SJCRH30 (cell line): Measurements from ENCODE around the gene SNAI1. TPM values are rescaled to one million over a fixed set of nuclear protein-coding genes. Genes with fewer than 3 reads are reported as not detected.
A peak's percentile ranks its signal among the peaks of the same experiment; 100 is the strongest.

Source experiments
- DNase-seq, 2 experiments: peaks; one replicate each; pipeline ENCODE4 v3.0.0-alpha.2; 2015 to 2020
- H3K27ac ChIP-seq: fragments of 250-450 bp; sonication (Bioruptor Pico); 2 replicates; pipeline ENCODE4 v1.5.1; 2020; ENCODE audit warnings: mild to moderate bottlenecking, moderate library complexity
- H3K27me3 ChIP-seq: fragments of 250-450 bp; sonication (Bioruptor Pico); 2 replicates; pipeline ENCODE4 v1.5.1; 2020; ENCODE audit warnings: mild to moderate bottlenecking, moderate library complexity
- H3K36me3 ChIP-seq: fragments of 250-450 bp; sonication (Bioruptor Pico); 2 replicates; pipeline ENCODE4 v1.5.1; 2020; ENCODE audit warnings: mild to moderate bottlenecking, moderate library complexity
- H3K4me1 ChIP-seq: fragments of 250-450 bp; sonication (Bioruptor Pico); 2 replicates; pipeline ENCODE4 v1.5.1; 2020; ENCODE audit warnings: mild to moderate bottlenecking, moderate library complexity
- H3K4me3 ChIP-seq: fragments of 250-450 bp; sonication (Bioruptor Pico); 2 replicates; pipeline ENCODE4 v1.5.1; 2020; ENCODE audit warnings: mild to moderate bottlenecking, moderate library complexity
- H3K9me3 ChIP-seq: fragments of 250-450 bp; sonication (Bioruptor Pico); replicated peaks from 2 replicates; pipeline ENCODE4 v1.5.1; 2020; ENCODE audit warnings: mild to moderate bottlenecking, moderate library complexity
- total RNA-seq: library from RNA; depleted of rRNA; stranded (reverse); fragments of >200 nt; shearing (Covaris generic); gene quantifications from 2 replicates; pipeline ENCODE4 v1.2.3, GENCODE V29; 2014

SNAI1 gene
- total RNA-seq, 1 experiment from 2014 or later: 29.7 TPM

- Histone ChIP-seq H3K4me1 (peaks cover 23% of the 10 kb centered on the region), H3K27me3 (no peaks in the 10 kb centered on the region), H3K36me3 (peaks cover under 1% of the 10 kb centered on the region), H3K27ac (no peak overlapping the region), H3K4me3 (no peak overlapping the region), H3K9me3 (no peaks in the 10 kb centered on the region)
- DNase-seq: no peak
Measured at GRCh38 chr20:49978685-49979029, 4.1 kb upstream of the SNAI1 start.

DNA sequence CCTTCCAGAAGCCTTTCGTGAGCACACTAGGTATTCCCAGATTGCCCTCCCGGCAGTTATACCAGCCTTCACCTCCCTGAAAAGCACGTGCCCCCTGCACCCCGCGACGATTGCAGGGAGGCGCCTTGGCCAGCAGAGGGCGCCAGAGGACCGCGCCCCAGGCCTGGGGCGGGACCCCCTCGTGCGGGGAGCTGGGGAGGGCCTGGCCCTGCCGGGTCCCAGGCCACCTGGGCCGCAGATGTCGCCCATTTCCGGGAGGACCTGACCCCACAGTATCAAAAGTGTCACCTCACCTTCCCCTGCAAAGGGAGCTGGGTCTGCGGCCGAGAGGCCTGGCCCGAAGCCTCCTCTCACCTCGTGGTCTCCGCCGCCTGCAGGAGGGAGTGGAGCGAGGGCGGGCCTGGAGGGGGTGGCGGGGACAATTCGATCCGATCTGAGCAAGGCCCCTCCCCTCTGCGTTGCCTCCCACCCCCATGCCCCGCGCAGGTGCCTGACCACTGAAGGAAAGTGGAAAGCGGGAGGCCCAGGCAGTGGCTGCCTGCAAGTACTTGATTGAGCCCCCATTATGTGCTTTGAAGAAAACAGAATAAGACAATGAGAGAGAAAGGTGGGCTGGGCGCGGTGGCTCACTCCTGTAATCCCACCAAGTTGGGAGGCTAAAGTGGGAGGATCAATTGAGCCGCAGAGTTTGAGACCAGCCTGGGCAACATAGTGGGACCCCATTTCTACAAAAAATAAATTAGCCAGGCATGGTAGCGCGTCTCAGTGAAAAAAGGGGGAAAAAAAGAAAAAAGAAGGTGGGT is 3.5 kb upstream of the SNAI1 start:
- no peaks in the 10 kb centered on the region for H3K27me3 ChIP-seq
- no peaks in the 10 kb centered on the region for H3K9me3 ChIP-seq
- peaks cover 23% of the 10 kb centered on the region for H3K4me1 ChIP-seq
- H3K36me3 ChIP-seq: peaks cover 6% of the 10 kb centered on the region
- H3K27ac ChIP-seq: no peak overlapping the region; the same call in 1 of the 2 replicates
- H3K4me3 ChIP-seq: peak overlapping the region; percentile 55
- DNase-seq: peak; percentile 81 to 91

DNA sequence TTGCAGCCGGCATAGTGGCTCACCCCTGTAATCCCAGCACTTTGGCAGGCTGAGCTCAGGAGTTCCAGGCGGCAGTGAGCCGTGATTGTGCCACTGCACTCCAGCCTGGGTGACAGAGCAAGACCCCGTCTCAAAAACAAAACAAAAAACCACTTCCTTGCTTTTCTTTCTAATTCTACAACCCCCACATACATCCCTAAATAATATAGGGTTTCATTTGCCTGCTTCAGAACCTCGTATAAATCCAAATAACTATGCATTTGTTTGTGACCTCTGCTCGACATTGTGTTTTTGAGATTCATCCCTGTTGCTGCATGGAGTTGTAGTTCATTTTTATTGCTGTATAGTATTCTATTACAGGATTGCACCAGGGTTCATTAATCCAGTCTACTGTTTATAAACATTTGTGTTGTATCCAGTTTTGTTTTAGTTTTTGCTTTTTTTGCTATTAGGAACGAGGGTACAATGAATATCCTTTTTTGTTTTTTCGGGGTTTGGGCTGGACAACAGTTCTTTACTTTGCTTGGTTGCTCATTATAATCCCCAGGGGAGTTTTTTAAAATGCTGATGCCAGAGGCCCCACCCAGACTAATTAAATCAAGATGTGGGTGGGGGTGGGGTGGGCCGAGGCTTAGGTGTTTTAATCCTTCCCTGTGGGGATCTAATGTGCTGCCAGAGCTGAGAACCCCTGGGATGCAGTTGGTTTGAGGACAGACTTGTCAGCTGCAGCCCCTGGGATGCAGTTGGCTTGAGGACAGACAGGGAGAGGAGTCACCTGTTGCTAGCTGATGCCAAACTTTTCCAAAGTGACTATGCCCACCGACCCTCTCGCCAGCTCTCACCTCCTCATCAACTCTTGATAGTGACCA is 2.4 kb upstream of the SNAI1 start:
- H3K4me3 ChIP-seq: no peak overlapping the region
- H3K36me3 ChIP-seq: peaks cover 17% of the 10 kb centered on the region
- peaks cover 32% of the 10 kb centered on the region for H3K4me1 ChIP-seq
- DNase-seq: no peak
- H3K27me3 ChIP-seq: no peaks in the 10 kb centered on the region
- H3K27ac ChIP-seq: no peak overlapping the region
- H3K9me3 ChIP-seq: no peaks in the 10 kb centered on the region

DNA sequence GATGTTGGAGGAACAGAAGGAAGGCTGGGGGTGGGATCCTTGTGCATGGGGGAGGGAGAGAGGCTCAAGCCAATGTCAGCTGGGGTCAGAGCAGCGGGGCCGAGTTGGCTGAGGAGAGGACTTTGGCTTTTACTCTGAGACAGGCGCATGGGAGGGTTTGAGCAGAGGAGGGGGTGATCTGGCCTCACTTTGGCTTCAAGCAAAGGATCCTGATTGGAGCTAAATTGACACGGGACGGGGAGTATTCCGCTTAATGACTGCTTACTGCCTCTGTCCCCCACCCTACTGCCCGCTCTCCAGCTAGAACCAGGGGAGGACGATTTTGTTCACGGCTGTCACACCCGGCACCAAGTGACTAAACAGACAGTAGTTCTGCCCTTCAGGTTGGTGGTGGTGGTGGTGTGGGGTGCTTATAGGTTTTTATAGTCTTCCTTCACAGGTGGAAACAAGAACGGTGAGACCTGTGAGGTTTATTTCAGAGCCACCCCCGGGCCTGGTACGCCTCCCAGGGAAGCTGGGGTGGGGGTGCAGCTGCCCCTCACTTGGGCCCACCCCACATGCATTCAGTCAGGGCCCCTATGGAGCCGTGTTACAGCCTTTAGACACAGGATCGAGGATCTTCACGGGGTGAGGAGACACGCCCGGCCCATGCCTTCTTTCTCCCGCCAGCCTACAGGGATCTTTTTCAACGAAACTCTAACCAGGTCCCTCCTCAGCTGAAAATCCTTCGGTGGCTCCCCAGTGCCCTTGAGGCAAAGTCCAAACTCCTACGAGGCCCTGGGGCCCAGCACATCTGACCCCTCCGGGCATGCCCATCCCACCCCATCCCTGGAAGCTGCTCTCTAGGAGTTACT is 1.3 kb upstream of the SNAI1 start:
- Histone ChIP-seq H3K36me3 (peaks cover 28% of the 10 kb centered on the region), H3K4me3 (peak overlapping the region; percentile 99; the same call in 1 of the 2 replicates), H3K27me3 (no peaks in the 10 kb centered on the region), H3K27ac (no peak overlapping the region), H3K4me1 (peaks cover 40% of the 10 kb centered on the region), H3K9me3 (no peaks in the 10 kb centered on the region)
- DNase-seq: no peak

DNA sequence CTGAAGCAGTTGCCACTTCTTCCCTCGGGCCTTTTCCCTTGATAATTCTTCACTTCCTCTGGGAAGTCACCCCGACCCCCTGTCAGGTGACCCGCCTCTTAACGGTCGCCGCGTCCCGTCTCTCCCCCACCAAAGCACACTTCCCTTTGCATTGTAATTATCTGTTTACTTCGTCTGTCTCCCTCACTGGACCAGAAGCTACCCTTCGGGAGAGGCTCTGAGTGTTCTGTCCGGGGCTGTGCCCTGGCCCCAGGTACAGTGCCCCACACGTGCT is 771 bp upstream of the SNAI1 start:
- Histone ChIP-seq H3K9me3 (no peaks in the 10 kb centered on the region), H3K27me3 (no peaks in the 10 kb centered on the region), H3K4me3 (peak overlapping the region; percentile 99), H3K4me1 (peaks cover 46% of the 10 kb centered on the region), H3K27ac (peak overlapping the region; percentile 45), H3K36me3 (peaks cover 34% of the 10 kb centered on the region)
- peak in 1 of 2 experiments; percentile 45 for DNase-seq

GRCh38 chr20:49983123-49983847 is 505 bp downstream of the SNAI1 start:
- peak in 1 of 2 experiments; percentile 42 for DNase-seq
- H3K9me3 ChIP-seq: no peaks in the 10 kb centered on the region
- peaks cover 58% of the 10 kb centered on the region for H3K4me1 ChIP-seq
- H3K4me3 ChIP-seq: peak overlapping the region; percentile 99
- peak overlapping the region; percentile 55; the same call in 1 of the 2 replicates for H3K27ac ChIP-seq
- H3K27me3 ChIP-seq: no peaks in the 10 kb centered on the region
- peaks cover 45% of the 10 kb centered on the region for H3K36me3 ChIP-seq

GRCh38 chr20:49983848-49984408 is 1.1 kb downstream of the SNAI1 start:
- H3K27ac ChIP-seq: no peak overlapping the region; the same call in 1 of the 2 replicates
- DNase-seq: peak; percentile 32 to 63
- H3K4me3 ChIP-seq: peak overlapping the region; percentile 99
- H3K4me1 ChIP-seq: peaks cover 62% of the 10 kb centered on the region
- peaks cover 52% of the 10 kb centered on the region for H3K36me3 ChIP-seq
- no peaks in the 10 kb centered on the region for H3K9me3 ChIP-seq
- H3K27me3 ChIP-seq: no peaks in the 10 kb centered on the region

- Histone ChIP-seq H3K4me1 (peaks cover 68% of the 10 kb centered on the region), H3K4me3 (peak overlapping the region; percentile 99), H3K36me3 (peaks cover 57% of the 10 kb centered on the region), H3K27me3 (no peaks in the 10 kb centered on the region), H3K27ac (peak overlapping the region; percentile 76; the same call in 1 of the 2 replicates), H3K9me3 (no peaks in the 10 kb centered on the region)
- no peak for DNase-seq
Measured at GRCh38 chr20:49984426-49985153, 1.8 kb downstream of the SNAI1 start.

DNA sequence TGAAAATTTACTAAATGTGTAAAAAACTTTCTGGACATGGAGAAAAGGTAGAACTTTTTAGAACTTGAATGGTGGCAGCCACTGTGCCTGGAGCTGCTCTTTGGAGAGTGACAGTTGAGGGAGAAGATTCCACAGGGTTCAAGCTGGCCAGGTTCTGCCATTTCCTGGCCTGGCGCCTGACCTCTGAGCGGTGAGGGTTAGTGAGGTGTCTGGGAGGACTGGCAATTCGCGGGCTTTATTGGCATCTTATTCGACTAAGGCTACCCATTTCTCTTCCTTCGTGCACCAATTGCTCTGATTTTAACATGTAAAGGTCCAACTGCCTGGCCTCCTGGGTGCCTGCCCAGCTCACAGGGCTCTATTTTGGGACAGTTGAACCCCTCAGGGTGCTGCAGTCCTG is 2.4 kb downstream of the SNAI1 start:
- Histone ChIP-seq H3K36me3 (peaks cover 57% of the 10 kb centered on the region), H3K27me3 (no peaks in the 10 kb centered on the region), H3K4me1 (peaks cover 74% of the 10 kb centered on the region), H3K27ac (peak overlapping the region; percentile 76), H3K9me3 (no peaks in the 10 kb centered on the region), H3K4me3 (peak overlapping the region; percentile 99)
- DNase-seq: no peak

GRCh38 chr20:49985617-49986016 is 2.8 kb downstream of the SNAI1 start:
- peak; percentile 83 to 88 for DNase-seq
- H3K4me1 ChIP-seq: peaks cover 76% of the 10 kb centered on the region
- H3K27ac ChIP-seq: peak overlapping the region; percentile 76
- H3K4me3 ChIP-seq: peak overlapping the region; percentile 99
- peaks cover 57% of the 10 kb centered on the region for H3K36me3 ChIP-seq
- no peaks in the 10 kb centered on the region for H3K9me3 ChIP-seq
- H3K27me3 ChIP-seq: no peaks in the 10 kb centered on the region

DNA sequence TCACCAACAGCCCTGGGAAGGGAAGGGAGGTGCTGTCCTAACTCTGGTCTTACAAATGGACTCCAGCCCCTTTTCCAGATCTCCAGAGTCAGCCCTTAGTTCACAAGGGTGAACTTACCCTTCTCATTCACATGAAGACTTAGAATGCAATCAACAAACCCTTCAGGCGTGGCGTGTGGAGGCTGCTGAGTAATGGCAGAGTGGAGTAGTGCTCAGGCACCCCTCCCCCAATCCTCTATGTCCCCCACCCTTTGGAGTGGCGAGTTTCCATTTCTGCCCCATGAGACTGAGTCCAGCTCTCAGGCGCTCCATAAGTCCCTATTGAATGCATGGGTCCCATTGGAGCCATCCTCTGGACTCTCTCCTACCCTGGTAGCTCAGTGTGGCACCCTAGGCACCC is 3.3 kb downstream of the SNAI1 start:
- Histone ChIP-seq H3K27me3 (no peaks in the 10 kb centered on the region), H3K4me1 (peaks cover 76% of the 10 kb centered on the region), H3K9me3 (no peaks in the 10 kb centered on the region), H3K27ac (peak overlapping the region; percentile 76), H3K36me3 (peaks cover 57% of the 10 kb centered on the region), H3K4me3 (peak overlapping the region; percentile 99)
- DNase-seq: peak in 1 of 2 experiments; percentile 56

- DNase-seq: no peak
- Histone ChIP-seq H3K9me3 (no peaks in the 10 kb centered on the region), H3K36me3 (peaks cover 57% of the 10 kb centered on the region), H3K27ac (peak overlapping the region; percentile 57; the same call in 1 of the 2 replicates), H3K27me3 (no peaks in the 10 kb centered on the region), H3K4me1 (peaks cover 65% of the 10 kb centered on the region), H3K4me3 (no peak overlapping the region)
Measured at GRCh38 chr20:49987015-49987867, 4.5 kb downstream of the SNAI1 start.
